HepG2 (cell line): ENCODE results near the gene SHBG. TPM values are rescaled to one million over a fixed set of nuclear protein-coding genes. Genes with fewer than 3 reads are reported as not detected.
A peak's percentile ranks its signal among the peaks of the same experiment; 100 is the strongest.

Experiments
- ATAC-seq: fragments of 200-7000 bp; cut with Tn5 transposase; 3 replicates; pipeline ENCODE4 v1.9.1; 2020; ENCODE audit warnings: mild to moderate bottlenecking, moderate library complexity
- BruUV-seq: library from RNA; stranded (reverse); fragments of 400-500 nt; replicated peaks from 2 replicates; lab custom pipeline; 2021; lab: Mats Ljungman, UMichigan
- CTCF ChIA-PET: fragments of 300-600 bp; formaldehyde crosslinking; extraction: SDS; loops from one replicate; lab custom pipeline; 2021; ENCODE audit warnings: low total read pairs, inconsistent platforms, low intra/inter-chr PET ratio; lab: Yijun Ruan, JAX
- POLR2A ChIA-PET: fragments of 350-600 bp; sonication (Branson Sonifier 250); formaldehyde crosslinking; loops from one replicate; lab custom pipeline; 2020; ENCODE audit warnings: antibody characterized with exemption, inconsistent platforms; lab: Yijun Ruan, JAX
- DNase-seq: peaks from one replicate; pipeline ENCODE4 v3.0.0-alpha.2; 2015; ENCODE audit warnings: low spot score
- FAIRE-seq: peaks from 3 replicates; lab custom pipeline; 2011; peaks lifted over from hg19 to GRCh38; lab: Jason Lieb, UNC
- H2AFZ ChIP-seq: one replicate; pipeline ENCODE4 v1.6.1; 2011; ENCODE audit warnings: low read length, inconsistent platforms
- H3K27ac ChIP-seq: fragments of 300-600 bp; 3 replicates; pipeline ENCODE4 v1.8.0; 2011; ENCODE audit warnings: mixed run types, mild to moderate bottlenecking, mixed read lengths, low read length, inconsistent platforms; ENCODE audit not compliant: insufficient read depth; ENCODE audit errors: extremely low read length
- H3K27me3 ChIP-seq, 2 experiments: fragments of 200-600 bp in 1 of 2; 2 replicates in 1 of 2; 3 replicates in 1 of 2; pipeline versions ENCODE4 v1.6.0 to v1.8.0; 2011; ENCODE audit warnings: low read length in 2 of 2, mild to moderate bottlenecking in 2 of 2, moderate library complexity in 2 of 2, inconsistent platforms in 1 of 2; ENCODE audit not compliant: insufficient read depth in 2 of 2, control insufficient read depth in 1 of 2
- H3K36me3 ChIP-seq, 2 experiments: fragments of 200-600 bp in 1 of 2; replicated peaks in 1 of 2; 2 replicates in 1 of 2; 3 replicates in 1 of 2; pipeline versions ENCODE4 v1.5.1 to v1.8.0; 2011; ENCODE audit warnings: low read length in 2 of 2, inconsistent platforms in 1 of 2; ENCODE audit not compliant: insufficient read depth in 2 of 2, control insufficient read depth in 1 of 2
- H3K4me1 ChIP-seq: 2 replicates; pipeline ENCODE4 v1.5.1; 2012; ENCODE audit warnings: low read length, inconsistent platforms; ENCODE audit not compliant: insufficient read depth
- H3K4me2 ChIP-seq: 2 replicates; pipeline ENCODE4 v1.6.0; 2011; ENCODE audit warnings: low read depth, low read length, inconsistent platforms
- H3K4me3 ChIP-seq, 3 experiments: fragments of 200-600 bp in 1 of 3; sonication (generic), shearing (Covaris generic) in 1 of 3; replicated peaks in 1 of 3; 2 replicates each; pipeline ENCODE4 v1.5.1; 2011 to 2016; ENCODE audit warnings: low read length in 3 of 3, inconsistent platforms in 2 of 3, low read depth in 2 of 3, mild to moderate bottlenecking in 2 of 3, control low read depth in 1 of 3, mixed read lengths in 1 of 3; ENCODE audit not compliant: insufficient read depth in 1 of 3
- H3K79me2 ChIP-seq: one replicate; pipeline ENCODE4 v1.6.1; 2011; ENCODE audit warnings: low read length, inconsistent platforms; ENCODE audit not compliant: insufficient read depth
- H3K9ac ChIP-seq: 2 replicates; pipeline ENCODE4 v1.6.0; 2011; ENCODE audit warnings: mild to moderate bottlenecking, low read depth, low read length, inconsistent platforms; ENCODE audit not compliant: insufficient read depth
- H3K9me3 ChIP-seq: 2 replicates; pipeline ENCODE4 v1.5.1; 2012; ENCODE audit warnings: mild to moderate bottlenecking, low read length
- H4K20me1 ChIP-seq: 2 replicates; pipeline ENCODE4 v1.6.0; 2011; ENCODE audit warnings: inconsistent platforms, mild to moderate bottlenecking, low read length, moderate library complexity; ENCODE audit not compliant: insufficient read depth
- ATF5 ChIP-seq: sonication (generic); formaldehyde crosslinking; IDR thresholded peaks from 2 replicates; pipeline ENCODE4 v1.4.0; 2020; ENCODE audit warnings: mild to moderate bottlenecking, low read depth, missing genetic modification reagents
- CHCHD3 ChIP-seq: sonication (generic); formaldehyde crosslinking; IDR thresholded peaks from 2 replicates; pipeline ENCODE4 v1.8.0; 2022; ENCODE audit warnings: mild to moderate bottlenecking, missing genetic modification reagents, moderate library complexity
- HDAC2 ChIP-seq: sonication (generic); formaldehyde crosslinking; IDR thresholded peaks from 2 replicates; pipeline ENCODE4 v1.4.0; 2020; ENCODE audit warnings: missing genetic modification reagents
- HMGA1 ChIP-seq: sonication (generic); formaldehyde crosslinking; conservative IDR thresholded peaks from 2 replicates; pipeline ENCODE4 v1.4.0; 2020; ENCODE audit warnings: missing genetic modification reagents
- HNF4A ChIP-seq: sonication (generic); formaldehyde crosslinking; IDR thresholded peaks from 2 replicates; pipeline ENCODE4 v1.4.0; 2020; ENCODE audit warnings: missing genetic modification reagents
- IRF2 ChIP-seq: IDR thresholded peaks from 2 replicates; pipeline ENCODE4 v1.6.1; 2018; ENCODE audit warnings: missing genetic modification reagents, missing compliant biosample characterization
- RAD21 ChIP-seq: fragments of 450-650 bp; formaldehyde crosslinking; IDR thresholded peaks from 2 replicates; pipeline ENCODE4 v1.5.0; 2020; ENCODE audit warnings: mild to moderate bottlenecking
- THRA ChIP-seq: sonication (generic); formaldehyde crosslinking; IDR thresholded peaks from 2 replicates; pipeline ENCODE4 v1.4.0; 2020; ENCODE audit warnings: missing genetic modification reagents, borderline replicate concordance
- ZNF567 ChIP-seq: sonication (generic); formaldehyde crosslinking; IDR thresholded peaks from 2 replicates; pipeline ENCODE4 v1.8.1; 2023; ENCODE audit warnings: mild to moderate bottlenecking, missing genetic modification reagents, borderline replicate concordance
- ZNF597 ChIP-seq: sonication (generic); formaldehyde crosslinking; IDR thresholded peaks from 2 replicates; pipeline ENCODE4 v1.5.0; 2020; ENCODE audit warnings: missing genetic modification reagents
- ZNF605 ChIP-seq: sonication (generic); formaldehyde crosslinking; IDR thresholded peaks from 2 replicates; pipeline ENCODE4 v1.8.0; 2022; ENCODE audit warnings: mild to moderate bottlenecking, missing genetic modification reagents
- ZNF660 ChIP-seq: sonication (generic); formaldehyde crosslinking; IDR thresholded peaks from 2 replicates; pipeline ENCODE4 v1.5.1; 2020; ENCODE audit warnings: mild to moderate bottlenecking, low read depth, missing genetic modification reagents, borderline replicate concordance
- WGBS: methylation state at CpG from one replicate; pipeline ENCODE4 v1.1.6; 2017; ENCODE audit warnings: low lambda C conversion rate; 5-methylcytosine and 5-hydroxymethylcytosine counted together
- in situ Hi-C: cut with HindIII; loops from 2 replicates; pipeline ENCODE4 v1.10.0; 2017; ENCODE audit warnings: low pct_unique_long_range_greater_than_20kb; ENCODE audit not compliant: extremely low pct_ligation_motif_present
- intact Hi-C: fragments of 100-400 bp; cut with micrococcal nuclease; formaldehyde crosslinking; loops from one replicate; pipeline ENCODE4 v1.10.0; 2022; ENCODE audit not compliant: unreplicated experiment
- polyA plus RNA-seq, 8 experiments: library from polyadenylated mRNA; depleted of rRNA in 3 of 8; stranded (reverse) in 7 of 8; unstranded in 1 of 8; fragments of >200 nt; fragmentation: Illumina TruSeq in 4 of 8; extraction: Trizol in 4 of 8; gene quantifications; 2 replicates each; pipeline versions ENCODE4 v1.2.1 to v1.2.3, GENCODE V29; 2011 to 2016; ENCODE audit warnings: low read depth in 4 of 8, missing spikeins in 1 of 8, mixed read lengths in 1 of 8; ENCODE audit not compliant: insufficient read depth in 1 of 8
- total RNA-seq, 5 experiments: library from RNA; depleted of rRNA; stranded (reverse); fragments of >200 nt; fragmentation: Illumina TruSeq; extraction: Trizol; gene quantifications; 2 replicates each; pipeline ENCODE4 v1.2.3, GENCODE V29; 2016; ENCODE audit warnings: low read depth in 1 of 5

The SHBG gene
- total and polyA plus RNA-seq, 2 of the 13 experiments (the other 11 are each of a cell fraction or from before 2014, with no cell fraction given) = 4.0 to 6.1 TPM

GRCh38 chr17:7612294-7612640 is 17.7 kb upstream of the SHBG start:
- no TSS peak for BruUV-seq
- ATAC-seq = no peak
- no peak for FAIRE-seq
- TF ChIP-seq ZNF660 (CRISPR knock-in tag) = no peak
- TF ChIP-seq ZNF597 = no peak
- no peak overlapping the region for H2AFZ ChIP-seq
- no peaks in the 10 kb centered on the region for H3K9me3 ChIP-seq
- ChIA-PET CTCF (no interaction called here), POLR2A (interaction anchor here (0.6 to 3.5 kb wide), 4 partner anchors 8 to 208 kb away, joined by 3 to 16 read pairs (median 4); partner anchors contain the start of genes SAT2, TMEM256 and TP53)
- peak overlapping the region in 2 of 3 experiments; percentile 3 to 12; a peak in 2 of 6 replicates for H3K4me3 ChIP-seq
- H3K79me2 ChIP-seq = peaks cover 36% of the 10 kb centered on the region
- H3K4me1 ChIP-seq = peaks cover 35% of the 10 kb centered on the region
- peak overlapping the region; percentile 63 for H3K4me2 ChIP-seq
- DNase-seq = no peak
- no peak overlapping the region for H3K27ac ChIP-seq
- peak overlapping the region; percentile 44; the same call in 1 of the 2 replicates for H3K9ac ChIP-seq
- in situ Hi-C loops (no loop called here), intact Hi-C loops (no loop called here)
- WGBS = 100% methylated on average over 1 of the region's 1 CpG
- H3K36me3 ChIP-seq = peaks cover 1 to 15% of the 10 kb centered on the region in 2 experiments; a peak in 2 of 5 replicates
- H3K27me3 ChIP-seq = no peaks in the 10 kb centered on the region
- no peaks in the 10 kb centered on the region for H4K20me1 ChIP-seq

DNA sequence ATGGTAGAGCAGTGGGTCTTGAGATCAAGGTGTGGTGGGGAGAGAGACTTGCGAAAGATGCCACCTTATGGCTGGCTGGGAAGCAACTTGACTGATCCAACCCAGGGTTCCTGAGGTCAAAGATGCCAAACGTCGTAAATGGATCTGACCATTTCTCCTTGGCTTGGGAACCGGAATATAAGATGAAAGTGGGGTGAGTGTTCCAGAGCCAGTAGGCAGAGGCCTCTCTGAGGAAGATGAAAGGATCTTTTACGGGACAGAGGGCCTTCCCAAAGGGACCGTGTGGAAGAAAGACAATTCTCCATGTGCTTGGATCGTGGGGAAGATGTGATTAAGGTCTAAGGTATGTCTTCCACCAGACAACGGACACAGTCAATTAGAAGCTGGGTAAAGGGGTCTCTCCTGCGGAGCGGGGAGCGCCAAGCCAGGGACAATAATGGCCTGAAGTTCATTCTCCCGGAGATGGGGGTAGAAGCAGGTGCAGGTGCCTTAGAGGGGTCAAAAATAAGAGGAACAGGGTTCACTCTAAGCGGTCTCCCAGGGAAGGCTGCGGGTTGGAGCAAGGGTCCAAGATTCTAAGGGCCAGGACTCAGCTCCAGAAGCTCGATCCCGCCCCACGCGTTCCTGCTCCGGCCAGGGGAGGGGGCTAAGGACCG is 16.0 kb upstream of the SHBG start:
- Histone ChIP-seq H3K27me3 (no peaks in the 10 kb centered on the region), H3K27ac (peak overlapping the region; percentile 71), H3K79me2 (peaks cover 36% of the 10 kb centered on the region), H3K9me3 (no peaks in the 10 kb centered on the region), H3K4me1 (peaks cover 48% of the 10 kb centered on the region), H4K20me1 (no peaks in the 10 kb centered on the region), H3K4me2 (peak overlapping the region; percentile 90), H2AFZ (no peak overlapping the region), H3K9ac (peak overlapping the region; percentile 88), H3K4me3 (peak overlapping the region; percentile 64 to 92 (median 89)), H3K36me3 (peaks cover 1 to 15% of the 10 kb centered on the region in 2 experiments; a peak in 2 of 5 replicates)
- TSS peak; percentile 52 for BruUV-seq
- POLR2A ChIA-PET = interaction anchor here (0.8 to 3.5 kb wide), 9 partner anchors 10 to 73 kb away, joined by 3 to 63 read pairs (median 16); partner anchors contain the start of genes CD68, MPDU1, SAT2 and SHBG
- WGBS = 7% methylated on average over 12 of the region's 20 CpGs
- no peak for ATAC-seq
- CTCF ChIA-PET = no interaction called here
- no peak for FAIRE-seq
- in situ Hi-C loops = no loop called here
- intact Hi-C loops = loop anchor here (1.0 kb wide), 1 partner anchor 31 kb away; the partner anchor contains the start of gene MPDU1
- DNase-seq = no peak
- TF ChIP-seq CHCHD3 (CRISPR knock-in tag) (no peak), HDAC2 (CRISPR knock-in tag) (0 out of 2 replicates have a peak, but pooled peaks have one; percentile 31), HMGA1 (CRISPR knock-in tag) (no peak), THRA (CRISPR knock-in tag) (no peak), ZNF567 (CRISPR knock-in tag) (0 out of 2 replicates have a peak, but pooled peaks have one; percentile 44), HNF4A (CRISPR knock-in tag) (no peak), IRF2 (no peak), RAD21 (CRISPR knock-in tag) (no peak), ATF5 (CRISPR knock-in tag) (no peak), ZNF605 (CRISPR knock-in tag) (0 out of 2 replicates have a peak, but pooled peaks have one; percentile 15), ZNF597 (no peak)
